T follicular helper cell (primary cell): ENCODE data around the gene RNU1-3.
"Not testable (repeated sequence)": the region's sequence is repeated elsewhere in the genome, so short reads cannot be mapped to it uniquely, and the experiment has no call there.

Experiments
- DNase-seq: peaks from one replicate; pipeline ENCODE4 v3.0.0-alpha.2; 2020; ENCODE audit warnings: low read depth

The RNU1-3 gene

DNA sequence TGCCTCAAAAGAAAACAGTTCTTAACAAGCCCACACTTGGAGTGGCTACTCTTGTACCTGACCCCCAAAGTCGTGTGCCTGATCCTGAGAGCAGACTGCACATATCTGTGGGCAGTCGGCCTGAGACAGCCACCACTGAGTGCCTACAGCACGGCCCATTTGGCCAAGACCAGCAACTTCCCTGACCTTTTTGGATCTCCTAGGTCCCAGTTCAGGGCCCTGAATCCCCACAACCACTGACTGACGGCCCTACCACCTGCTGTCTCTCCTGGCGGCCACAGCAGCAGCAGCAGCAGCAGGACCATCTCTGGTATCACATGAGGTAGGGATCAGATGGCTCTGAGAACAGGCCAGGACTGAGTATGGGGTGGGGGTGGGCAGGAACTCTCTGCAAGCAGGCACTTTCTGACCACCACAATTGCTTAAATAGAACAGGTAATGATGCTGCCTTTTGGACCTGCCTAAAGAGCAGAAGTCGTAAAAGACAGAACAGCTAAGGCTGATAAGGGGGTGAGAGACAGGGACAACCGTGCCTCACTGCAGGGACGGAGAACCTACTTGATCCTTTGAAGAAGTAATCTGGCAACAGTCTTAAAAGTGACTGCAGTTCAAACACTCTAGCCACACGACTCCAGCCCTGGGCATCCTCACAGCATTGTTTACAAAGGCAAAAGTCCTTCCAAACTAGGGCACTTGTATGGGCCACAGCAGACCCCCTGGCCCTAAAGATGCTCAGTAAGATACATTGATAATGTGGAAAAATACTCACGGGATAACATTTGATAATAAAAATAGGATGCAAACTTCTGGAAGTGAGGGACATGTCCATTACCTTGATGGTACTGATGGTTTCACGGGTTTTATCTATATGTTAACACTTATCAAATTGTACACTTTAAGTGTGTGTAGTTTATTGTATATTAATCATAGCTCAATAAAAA, 27.4 kb downstream of the RNU1-3 start:
- not testable (repeated sequence) for DNase-seq

DNA sequence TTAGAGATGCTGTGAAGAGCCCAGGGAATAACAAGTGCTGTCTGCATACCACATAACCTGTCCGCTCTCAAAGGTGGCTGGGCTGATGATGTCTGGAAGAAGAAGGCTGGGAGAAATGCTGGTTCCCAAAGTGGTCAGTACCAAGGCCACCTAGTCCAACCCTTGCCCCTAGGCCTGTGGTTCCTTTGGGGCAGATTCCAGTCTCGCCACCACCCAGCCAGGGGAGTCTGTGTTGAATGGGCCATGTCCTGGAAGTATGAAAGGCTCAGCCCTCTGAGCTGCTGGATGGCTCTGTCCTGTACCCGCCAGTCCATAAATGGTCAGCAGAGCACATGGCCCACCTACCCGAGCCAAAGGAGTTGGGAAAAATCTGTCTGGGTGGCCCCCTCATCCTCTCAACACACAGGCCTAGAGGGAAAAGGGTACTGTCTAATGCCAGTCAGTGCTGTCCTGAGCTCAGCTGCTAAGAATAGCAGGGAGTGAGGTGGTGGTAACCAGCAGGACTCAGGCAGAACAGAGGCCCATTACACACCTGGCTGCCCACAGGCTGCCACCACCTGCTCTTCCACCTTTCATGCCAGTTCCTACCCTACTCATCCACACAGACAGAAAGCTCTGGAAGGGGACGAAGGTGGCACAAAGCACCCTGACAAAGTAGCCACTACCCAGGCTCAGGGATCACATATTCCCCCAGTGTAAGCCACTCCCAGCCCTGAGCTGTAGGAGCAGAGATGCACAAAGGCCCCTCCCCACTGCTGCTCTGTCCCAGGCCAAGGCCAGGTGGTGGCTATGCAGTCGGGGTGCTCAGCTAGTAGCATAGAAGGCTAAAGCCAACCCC, 28.6 kb downstream of the RNU1-3 start:
- DNase-seq, result not testable (repeated sequence)

DNA sequence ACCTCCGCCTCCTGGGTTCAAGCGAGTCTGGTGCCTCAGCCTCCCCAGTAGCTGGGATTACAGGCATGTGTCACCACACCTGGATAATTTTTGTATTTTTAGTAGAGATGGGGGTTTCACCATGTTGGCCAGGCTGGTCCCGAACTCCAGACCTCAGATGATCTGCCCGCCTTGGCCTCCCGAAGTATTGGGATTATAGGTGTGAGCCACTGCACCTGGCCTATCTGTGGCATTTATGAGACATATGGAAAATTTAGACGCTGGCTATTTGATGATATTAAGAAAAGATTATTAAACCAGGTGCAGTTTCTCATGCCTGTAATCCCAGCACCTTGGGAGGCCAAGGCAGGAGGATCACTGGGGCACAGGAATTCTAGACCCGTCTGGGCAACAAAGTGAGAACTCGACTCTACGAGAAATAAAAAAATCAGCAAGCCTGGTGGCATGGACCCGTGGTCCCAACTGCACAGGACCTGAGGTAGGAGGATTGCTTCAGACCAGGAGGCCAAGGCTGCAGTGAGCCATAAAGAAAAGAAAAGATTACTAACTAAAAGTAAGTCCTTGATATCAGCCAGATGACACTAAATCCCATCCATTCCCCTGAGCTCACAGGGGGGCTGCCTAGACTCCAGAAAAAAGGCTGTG, 30.1 kb downstream of the RNU1-3 start:
- DNase-seq, result not testable (repeated sequence)

GRCh38 chr1:16635959-16636358, 30.8 kb downstream of the RNU1-3 start:
- not testable (repeated sequence) for DNase-seq

DNA sequence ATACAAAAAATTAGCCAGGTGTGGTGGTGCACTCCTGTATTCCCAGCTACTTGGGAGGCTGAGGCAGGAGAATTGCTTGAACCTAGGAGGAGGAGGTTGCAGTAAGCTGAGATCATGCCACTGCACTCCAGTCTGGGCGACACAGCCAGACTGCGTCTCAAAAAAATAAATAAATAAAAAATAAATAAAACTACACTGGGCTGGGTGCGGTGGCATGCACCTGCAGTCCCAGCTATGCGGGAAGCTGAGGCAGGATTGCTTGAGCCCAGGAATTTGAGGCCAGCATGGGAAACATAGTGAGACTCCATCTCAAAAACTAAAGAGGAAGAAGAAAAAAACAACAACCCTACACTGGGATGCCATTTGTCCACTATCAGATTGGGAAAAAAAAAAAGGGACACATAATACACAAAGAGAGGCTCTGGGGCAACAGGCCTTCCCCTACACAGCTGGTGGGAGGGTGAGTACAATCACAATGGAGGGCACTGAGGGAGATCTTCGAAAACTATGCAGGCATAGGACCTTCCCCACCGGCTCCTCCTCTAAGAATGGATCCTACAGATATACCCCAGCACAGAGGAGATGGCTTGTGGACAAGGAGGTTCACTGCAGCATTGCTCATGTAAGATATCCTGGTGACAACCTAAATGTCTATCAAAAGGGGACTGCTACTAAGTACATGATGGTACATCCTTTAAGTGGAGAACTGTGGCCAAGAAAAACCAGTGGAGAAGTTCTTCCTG, 33.0 kb downstream of the RNU1-3 start:
- not testable (repeated sequence) for DNase-seq

DNA sequence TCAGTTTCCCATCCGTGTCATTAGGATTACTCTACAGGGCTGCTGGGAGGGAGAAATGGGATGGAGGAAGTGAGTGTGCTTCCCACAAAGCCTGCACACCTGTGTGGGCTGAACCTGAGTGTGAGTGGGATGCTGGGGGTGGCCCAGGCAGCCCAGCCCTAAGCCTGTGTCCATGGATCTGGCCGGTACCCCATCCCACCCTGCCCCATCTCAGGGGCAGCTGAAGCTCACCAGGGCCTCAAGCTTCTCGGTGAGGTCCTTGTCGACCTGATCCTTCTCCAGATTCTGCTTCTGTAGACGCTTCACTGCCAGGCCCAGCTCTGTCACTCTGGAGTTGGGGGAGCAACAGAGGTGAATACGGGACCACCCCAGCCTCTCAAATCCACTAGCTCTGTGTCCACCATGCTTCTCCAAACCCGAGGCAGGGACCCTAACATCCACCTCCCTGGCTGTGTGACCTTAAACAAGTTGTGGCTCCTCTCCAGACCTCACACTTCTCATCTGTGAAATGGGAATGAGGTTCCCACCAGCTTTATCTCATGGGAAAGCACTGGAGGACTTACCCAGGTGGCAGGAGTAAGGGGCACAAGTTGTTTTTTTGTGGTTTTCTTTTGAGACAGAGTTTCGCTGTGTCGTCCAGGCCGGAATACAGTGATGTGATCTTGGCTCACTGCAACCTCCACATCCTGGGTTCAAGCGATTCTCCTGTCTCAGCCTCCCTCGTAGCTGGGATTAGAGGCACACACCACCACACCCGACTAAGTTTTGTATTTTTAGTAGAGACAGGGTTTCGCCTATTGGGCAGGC, 34.5 kb downstream of the RNU1-3 start:
- DNase-seq, result not testable (repeated sequence)

DNA sequence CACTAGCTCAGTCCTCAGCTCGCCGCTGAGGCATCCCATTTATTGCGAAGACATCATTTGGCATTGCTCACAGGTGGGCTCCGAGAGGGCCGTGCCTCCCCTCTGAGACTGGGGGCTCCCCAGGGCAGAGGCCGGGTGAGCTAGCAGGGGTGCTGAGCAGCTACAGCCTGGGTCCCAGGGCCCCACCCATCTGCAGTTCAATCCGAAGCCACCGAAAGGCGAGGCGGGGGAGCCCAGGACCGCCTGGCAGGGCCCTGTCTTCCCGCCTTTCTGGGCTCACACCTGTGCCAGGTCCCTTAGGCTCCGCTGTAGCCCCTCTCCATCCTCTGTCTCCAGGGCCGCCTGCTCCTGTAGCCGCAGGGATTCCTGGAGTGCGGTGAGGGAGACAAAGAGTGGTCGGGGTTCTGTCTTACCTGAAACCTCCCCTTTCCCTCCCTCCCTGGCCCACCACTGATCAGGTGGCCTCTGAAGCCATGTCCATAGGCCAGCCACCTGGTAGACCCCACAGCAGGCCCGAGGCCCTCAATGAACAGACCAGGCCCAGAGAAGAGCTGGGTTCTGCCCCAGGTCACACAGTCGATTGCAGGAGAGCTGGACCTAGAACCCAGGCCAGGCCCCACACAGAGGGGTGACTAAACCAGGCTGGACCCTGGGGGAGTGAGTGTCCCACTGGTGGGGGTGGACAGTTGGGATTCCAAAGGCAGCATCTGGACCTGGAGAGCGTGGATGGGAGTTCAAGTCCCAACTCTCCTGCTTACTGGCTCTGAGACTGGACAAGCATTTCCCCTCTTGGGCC, 35.3 kb downstream of the RNU1-3 start:
- DNase-seq, result no peak

- no peak for DNase-seq
Observed at GRCh38 chr1:16630661-16631247, 36.0 kb downstream of the RNU1-3 start.

- DNase-seq, result not testable (repeated sequence)
Observed at GRCh38 chr1:16629916-16630530, 36.7 kb downstream of the RNU1-3 start.

GRCh38 chr1:16628361-16629111, 38.2 kb downstream of the RNU1-3 start:
- DNase-seq, result no peak

DNA sequence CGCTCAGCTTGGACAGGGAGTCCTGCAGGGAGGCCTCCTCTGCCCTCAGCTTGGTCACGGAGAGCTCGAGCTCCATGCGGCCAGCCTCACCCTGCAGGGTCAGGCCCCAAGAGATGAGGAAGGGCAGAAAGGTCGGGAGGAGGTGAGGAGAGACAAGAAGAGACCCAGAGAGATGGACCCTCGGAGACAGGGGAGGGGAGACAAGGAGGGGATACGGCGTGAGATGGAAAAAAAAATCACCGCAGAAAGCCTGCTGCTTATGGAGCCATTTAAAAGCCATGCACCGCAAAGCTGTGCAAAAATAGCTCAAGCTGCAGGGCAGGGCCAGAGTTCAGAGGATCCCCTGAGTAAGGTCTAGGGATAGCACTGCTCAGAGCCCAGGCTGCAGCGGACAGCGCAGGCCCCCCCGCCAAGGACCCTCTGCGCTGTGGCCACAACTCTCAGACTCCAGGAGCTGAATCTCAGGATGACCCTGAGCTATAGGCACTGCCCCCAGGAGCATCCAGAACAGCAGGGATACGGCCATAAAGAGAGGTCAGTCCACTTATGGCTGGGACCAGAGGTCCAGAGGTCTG, 40.3 kb downstream of the RNU1-3 start:
- not testable (repeated sequence) for DNase-seq

DNA sequence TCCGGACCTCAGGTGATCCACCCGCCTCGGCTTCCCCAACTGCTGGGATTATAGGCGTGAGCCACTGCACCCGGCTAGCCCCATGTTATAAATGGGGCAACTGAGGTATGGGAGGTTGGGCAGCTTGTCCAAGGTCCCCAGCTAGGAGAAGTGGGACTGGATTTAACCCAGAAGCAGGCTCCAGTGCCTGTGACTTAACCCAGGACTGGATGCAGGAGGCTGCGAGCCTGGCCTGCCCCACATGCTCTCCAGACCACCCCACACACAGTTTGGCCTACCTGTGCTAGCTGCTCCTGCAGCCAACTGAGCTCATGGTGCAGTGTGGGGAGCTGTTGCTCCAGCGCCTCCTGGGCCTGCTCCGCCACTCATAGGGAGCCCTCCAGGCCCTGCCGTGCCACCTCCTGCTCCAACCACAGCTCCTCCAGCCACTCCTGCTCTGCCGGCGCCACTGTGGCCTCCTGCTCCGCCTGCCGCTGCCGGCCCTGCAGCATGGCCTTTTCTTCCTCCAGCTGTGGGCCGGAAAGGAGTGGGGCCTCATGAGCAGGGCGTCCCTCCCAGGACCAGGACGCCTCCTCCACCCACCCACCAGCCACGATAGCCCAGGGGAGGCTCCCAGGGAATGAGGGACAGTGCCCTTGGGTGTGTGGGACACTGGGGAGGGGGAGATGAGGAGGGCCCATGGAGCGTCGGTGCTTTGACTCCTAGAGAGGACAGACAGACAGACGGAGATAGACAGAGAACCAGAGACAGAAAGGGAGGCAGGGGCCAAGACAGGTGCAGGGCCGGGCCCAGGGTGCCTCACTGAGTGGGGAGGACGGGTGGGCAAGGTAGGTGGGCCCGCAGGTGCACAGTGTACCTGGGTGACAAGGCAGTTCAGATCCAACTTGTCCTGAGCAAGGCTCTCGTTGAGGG, 41.0 kb downstream of the RNU1-3 start:
- no peak for DNase-seq

- DNase-seq, result not testable (repeated sequence)
Observed at GRCh38 chr1:16623812-16624719, 42.7 kb downstream of the RNU1-3 start.

DNA sequence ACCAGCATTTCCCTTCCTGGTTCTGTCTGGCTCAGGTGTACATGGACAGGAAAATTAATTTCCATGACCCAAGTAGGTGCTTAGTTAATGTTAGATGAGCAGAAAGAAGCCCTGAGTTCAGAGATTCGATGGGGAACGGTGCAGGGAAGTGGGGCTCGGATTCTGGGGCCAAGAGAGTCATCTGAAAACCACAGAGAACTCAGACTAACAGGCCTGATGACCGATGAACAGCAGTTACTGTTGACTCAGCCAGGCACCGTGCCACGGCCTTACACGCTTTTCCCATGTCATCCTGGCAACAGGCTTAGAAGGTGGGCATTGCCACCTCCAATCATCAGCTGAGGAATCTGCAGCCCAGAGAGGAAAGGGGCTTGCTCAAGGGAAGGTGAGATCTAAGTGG, 43.4 kb downstream of the RNU1-3 start:
- not testable (repeated sequence) for DNase-seq

GRCh38 chr1:16621681-16622315, 45.0 kb downstream of the RNU1-3 start:
- not testable (repeated sequence) for DNase-seq
